Gastroesophageal sphincter (tissue), 3 donors: ENCODE results near the gene WDR90.

Experiments
- EP300 ChIP-seq: sonication (generic); formaldehyde crosslinking; IDR thresholded peaks from one replicate; pipeline ENCODE4 v1.6.1; 2017; ENCODE audit warnings: antibody characterized with exemption, mild to moderate bottlenecking
- POLR2A ChIP-seq, 2 donors: fragments of 450-650 bp; IDR thresholded peaks; one replicate each; pipeline ENCODE4 v1.6.1; 2017; ENCODE audit warnings: antibody characterized with exemption in 2 of 2, mild to moderate bottlenecking in 2 of 2, moderate library complexity in 1 of 2
- POLR2AphosphoS5 ChIP-seq: sonication (generic); formaldehyde crosslinking; IDR thresholded peaks from one replicate; pipeline ENCODE4 v1.6.1; 2017; ENCODE audit warnings: antibody characterized with exemption
- TF ChIP-seq, protein P1 (sequence below), 4 experiments: fragments of 200-600 bp in 2 of 4; fragments of 450-650 bp in 2 of 4; sonication (generic) in 1 of 4; IDR thresholded peaks; one replicate each; pipeline ENCODE4 v1.5.1; 2017 to 2019; ENCODE audit warnings: antibody characterized with exemption in 4 of 4, mild to moderate bottlenecking in 2 of 4, moderate library complexity in 2 of 4

DNA sequence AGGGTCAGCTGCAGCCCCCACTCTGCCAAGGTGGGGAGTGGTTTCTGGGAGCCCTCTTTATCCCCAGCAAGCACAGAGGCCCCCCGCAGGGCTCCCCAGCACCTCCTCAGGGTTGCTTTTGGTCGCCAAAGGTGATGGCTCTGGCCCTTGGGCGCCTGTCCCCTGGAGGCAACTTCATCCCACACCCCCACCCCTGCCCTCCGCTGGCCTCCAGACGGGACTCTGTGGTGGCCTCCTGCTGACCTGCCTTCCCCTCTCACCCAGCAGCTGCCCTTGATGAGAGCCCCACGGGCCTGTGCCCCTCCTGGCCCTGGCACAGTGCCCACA, 10.9 kb downstream of the WDR90 start:
- TF ChIP-seq, protein P1, sequence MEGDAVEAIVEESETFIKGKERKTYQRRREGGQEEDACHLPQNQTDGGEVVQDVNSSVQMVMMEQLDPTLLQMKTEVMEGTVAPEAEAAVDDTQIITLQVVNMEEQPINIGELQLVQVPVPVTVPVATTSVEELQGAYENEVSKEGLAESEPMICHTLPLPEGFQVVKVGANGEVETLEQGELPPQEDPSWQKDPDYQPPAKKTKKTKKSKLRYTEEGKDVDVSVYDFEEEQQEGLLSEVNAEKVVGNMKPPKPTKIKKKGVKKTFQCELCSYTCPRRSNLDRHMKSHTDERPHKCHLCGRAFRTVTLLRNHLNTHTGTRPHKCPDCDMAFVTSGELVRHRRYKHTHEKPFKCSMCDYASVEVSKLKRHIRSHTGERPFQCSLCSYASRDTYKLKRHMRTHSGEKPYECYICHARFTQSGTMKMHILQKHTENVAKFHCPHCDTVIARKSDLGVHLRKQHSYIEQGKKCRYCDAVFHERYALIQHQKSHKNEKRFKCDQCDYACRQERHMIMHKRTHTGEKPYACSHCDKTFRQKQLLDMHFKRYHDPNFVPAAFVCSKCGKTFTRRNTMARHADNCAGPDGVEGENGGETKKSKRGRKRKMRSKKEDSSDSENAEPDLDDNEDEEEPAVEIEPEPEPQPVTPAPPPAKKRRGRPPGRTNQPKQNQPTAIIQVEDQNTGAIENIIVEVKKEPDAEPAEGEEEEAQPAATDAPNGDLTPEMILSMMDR (IDR thresholded peaks at IDR 0.05), result no peak
- no peak for TF ChIP-seq POLR2A (IDR thresholded peaks at IDR 0.05)
- TF ChIP-seq POLR2AphosphoS5, result no peak
- TF ChIP-seq EP300, result no peak
